Body of pancreas (tissue), 4 donors: Measurements from ENCODE around the gene UBA7.

ENCODE experiments used
- CTCF ChIP-seq, 7 experiments: fragments of 450-650 bp in 4 of 7; fragments of 200-600 bp in 3 of 7; sonication (generic) in 3 of 7; IDR thresholded peaks; one replicate each; pipeline ENCODE4 v1.5.1; 2016 to 2019; ENCODE audit warnings: antibody characterized with exemption in 7 of 7
- POLR2A ChIP-seq, 3 donors: fragments of 450-650 bp; IDR thresholded peaks; one replicate each; pipeline ENCODE4 v1.6.1; 2016; ENCODE audit warnings: antibody characterized with exemption in 3 of 3, mild to moderate bottlenecking in 2 of 3

DNA sequence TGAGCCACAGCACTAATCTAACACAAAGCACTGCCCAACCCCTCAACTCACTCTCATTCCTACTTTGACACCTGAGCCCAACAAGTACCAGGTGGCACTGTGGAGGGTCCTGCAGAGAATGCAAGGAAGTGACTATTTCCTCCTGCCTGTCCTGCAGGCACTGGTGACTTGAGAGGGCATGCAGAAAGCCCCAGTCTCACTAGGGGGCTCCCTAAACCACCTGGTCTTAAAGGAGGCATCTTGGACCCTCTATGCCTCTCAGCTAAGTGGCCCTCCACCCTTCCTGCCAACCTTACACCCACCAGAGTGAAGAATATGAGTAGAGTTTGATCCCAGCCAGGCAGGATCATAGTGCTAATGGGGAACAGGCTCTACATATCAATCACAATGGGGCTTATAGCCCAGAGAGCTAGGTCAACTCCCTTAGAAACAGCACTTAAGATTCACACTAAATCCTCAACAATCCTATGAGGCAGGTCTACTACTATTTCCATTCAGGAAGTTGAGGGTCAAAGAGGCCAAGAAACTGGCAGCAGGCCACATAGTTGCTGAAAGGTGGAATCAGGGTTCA, 27.5 kb upstream of the UBA7 start:
- TF ChIP-seq CTCF (IDR thresholded peaks at IDR 0.05) (no peak), POLR2A (IDR thresholded peaks at IDR 0.05) (no peak)
